ENCODE results near the gene RNF39. TPM values are rescaled to one million over a fixed set of nuclear protein-coding genes. Genes with fewer than 3 reads are reported as not detected.

RNF39 gene
- total RNA-seq, 1 donor, result not detected

GRCh38 chr6:30022189-30022588, 53.4 kb downstream of the RNF39 start:
- Histone ChIP-seq H3K27ac (ENCODE audit: low read depth, low read length) (no peak overlapping the region), H4K20me1 (ENCODE audit: insufficient read depth, low read length) (no peaks in the 10 kb centered on the region), H3K27me3 (ENCODE audit: insufficient read depth, low read length) (no peaks in the 10 kb centered on the region), H2AFZ (ENCODE audit: low read length) (no peak overlapping the region), H3K36me3 (ENCODE audit: insufficient read depth, low read length) (no peaks in the 10 kb centered on the region), H3K4me2 (ENCODE audit: insufficient read depth, low read length) (no peak overlapping the region), H3K79me2 (ENCODE audit: insufficient read depth, low read length) (no peaks in the 10 kb centered on the region), H3K4me1 (ENCODE audit: insufficient read depth, low read length) (no peaks in the 10 kb centered on the region), H3K9me3 (ENCODE audit: low read depth, low read length) (no peaks in the 10 kb centered on the region), H3K4me3 (ENCODE audit: insufficient read depth, low read length) (no peak overlapping the region)
- no peak for TF ChIP-seq CTCF (IDR thresholded peaks at IDR 0.05; ENCODE audit: extremely low read depth, low read depth, low read length)
- DNase-seq (ENCODE audit: insufficient read length, low spot score, missing footprints), result no peak

GRCh38 chr6:30020626-30021025, 54.9 kb downstream of the RNF39 start:
- no peaks in the 10 kb centered on the region for H3K9me3 ChIP-seq (ENCODE audit: low read depth, low read length)
- TF ChIP-seq CTCF (IDR thresholded peaks at IDR 0.05; ENCODE audit: extremely low read depth, low read depth, low read length), result no peak
- no peaks in the 10 kb centered on the region for H3K4me1 ChIP-seq (ENCODE audit: insufficient read depth, low read length)

More at GRCh38 chr6:30020626-30021025, 54.9 kb downstream of the RNF39 start:
- no peaks in the 10 kb centered on the region for H4K20me1 ChIP-seq (ENCODE audit: insufficient read depth, low read length)
- no peak overlapping the region for H3K27ac ChIP-seq (ENCODE audit: low read depth, low read length)
- H3K4me2 ChIP-seq (ENCODE audit: insufficient read depth, low read length), result no peak overlapping the region
- H3K4me3 ChIP-seq (ENCODE audit: insufficient read depth, low read length), result no peak overlapping the region
- no peak for DNase-seq (ENCODE audit: insufficient read length, low spot score, missing footprints)
- no peaks in the 10 kb centered on the region for H3K79me2 ChIP-seq (ENCODE audit: insufficient read depth, low read length)
- no peaks in the 10 kb centered on the region for H3K27me3 ChIP-seq (ENCODE audit: insufficient read depth, low read length)
- no peak overlapping the region for H2AFZ ChIP-seq (ENCODE audit: low read length)
- no peaks in the 10 kb centered on the region for H3K36me3 ChIP-seq (ENCODE audit: insufficient read depth, low read length)

Small RNA genes lying within 50 kb of the gene (small RNA-seq; reads per million reads assigned to genes)
- gene RF02218 (not detected), gene RF02219 (not detected), gene RF02220 (not detected)

Other genes with a start within 250 kb of the RNF39 start
- not detected in 2 replicates for gene HLA-G, start 247.9 kb downstream of the RNF39 start, total RNA-seq
- 268 and 292 TPM in 2 replicates for gene HLA-A, start 133.2 kb downstream of the RNF39 start, total RNA-seq
- 16.8 and 21.4 TPM in 2 replicates for gene POLR1H, start 14.5 kb downstream of the RNF39 start, total RNA-seq
- gene PPP1R11, start 8.6 kb downstream of the RNF39 start, total RNA-seq, result 35.1 TPM in 2 replicates
- not detected in 2 replicates for gene TRIM31, start 37.3 kb upstream of the RNF39 start, total RNA-seq
- not detected in 2 replicates for gene TRIM40, start 60.4 kb upstream of the RNF39 start, total RNA-seq
- not detected in 2 replicates for gene TRIM10, start 85.4 kb upstream of the RNF39 start, total RNA-seq
- not detected in 2 replicates for gene TRIM15, start 87.8 kb upstream of the RNF39 start, total RNA-seq
- 20.6 and 29.3 TPM in 2 replicates for gene TRIM26, start 137.6 kb upstream of the RNF39 start, total RNA-seq

Data from osteoblast (primary cell).